ENCODE results near the gene CD276. TPM values are rescaled to one million over a fixed set of nuclear protein-coding genes. Genes with fewer than 3 reads are reported as not detected.

CD276 gene
- total RNA-seq, 1 experiment from 2014 or later = 75.4 TPM

GRCh38 chr15:73714695-73715301, 30.6 kb downstream of the CD276 start:
- H3K9me3 ChIP-seq (ENCODE audit: control insufficient read depth in 1 of 2, insufficient read depth in 1 of 2, low read depth in 1 of 2, low read length in 2 of 2) = no peaks in the 10 kb centered on the region
- H3K36me3 ChIP-seq (ENCODE audit: control insufficient read depth in 1 of 2, insufficient read depth in 2 of 2, low read length in 2 of 2) = peaks cover 0 to 9% of the 10 kb centered on the region in 2 experiments; a peak in 3 of 4 replicates
- no peak overlapping the region for H3K9ac ChIP-seq (ENCODE audit: low read length)
- H3K4me1 ChIP-seq (ENCODE audit: control insufficient read depth in 1 of 2, insufficient read depth in 2 of 2, low read length in 2 of 2) = no peaks in the 10 kb centered on the region
- H4K20me1 ChIP-seq (ENCODE audit: insufficient read depth) = no peaks in the 10 kb centered on the region
- intact Hi-C loops (cut with micrococcal nuclease) = no loop called here
- no peak for TF ChIP-seq POLR2A (IDR thresholded peaks at IDR 0.05; ENCODE audit: borderline replicate concordance, extremely low read depth, insufficient read depth, insufficient read length)
- TF ChIP-seq ELF1 (IDR thresholded peaks at IDR 0.05; ENCODE audit: borderline replicate concordance, low read depth) = no peak
- TF ChIP-seq EGR1 (IDR thresholded peaks at IDR 0.05; ENCODE audit: low read depth) = no peak
- TF ChIP-seq RAD21 (IDR thresholded peaks at IDR 0.05; ENCODE audit: low read depth) = no peak
- TF ChIP-seq, protein P1, sequence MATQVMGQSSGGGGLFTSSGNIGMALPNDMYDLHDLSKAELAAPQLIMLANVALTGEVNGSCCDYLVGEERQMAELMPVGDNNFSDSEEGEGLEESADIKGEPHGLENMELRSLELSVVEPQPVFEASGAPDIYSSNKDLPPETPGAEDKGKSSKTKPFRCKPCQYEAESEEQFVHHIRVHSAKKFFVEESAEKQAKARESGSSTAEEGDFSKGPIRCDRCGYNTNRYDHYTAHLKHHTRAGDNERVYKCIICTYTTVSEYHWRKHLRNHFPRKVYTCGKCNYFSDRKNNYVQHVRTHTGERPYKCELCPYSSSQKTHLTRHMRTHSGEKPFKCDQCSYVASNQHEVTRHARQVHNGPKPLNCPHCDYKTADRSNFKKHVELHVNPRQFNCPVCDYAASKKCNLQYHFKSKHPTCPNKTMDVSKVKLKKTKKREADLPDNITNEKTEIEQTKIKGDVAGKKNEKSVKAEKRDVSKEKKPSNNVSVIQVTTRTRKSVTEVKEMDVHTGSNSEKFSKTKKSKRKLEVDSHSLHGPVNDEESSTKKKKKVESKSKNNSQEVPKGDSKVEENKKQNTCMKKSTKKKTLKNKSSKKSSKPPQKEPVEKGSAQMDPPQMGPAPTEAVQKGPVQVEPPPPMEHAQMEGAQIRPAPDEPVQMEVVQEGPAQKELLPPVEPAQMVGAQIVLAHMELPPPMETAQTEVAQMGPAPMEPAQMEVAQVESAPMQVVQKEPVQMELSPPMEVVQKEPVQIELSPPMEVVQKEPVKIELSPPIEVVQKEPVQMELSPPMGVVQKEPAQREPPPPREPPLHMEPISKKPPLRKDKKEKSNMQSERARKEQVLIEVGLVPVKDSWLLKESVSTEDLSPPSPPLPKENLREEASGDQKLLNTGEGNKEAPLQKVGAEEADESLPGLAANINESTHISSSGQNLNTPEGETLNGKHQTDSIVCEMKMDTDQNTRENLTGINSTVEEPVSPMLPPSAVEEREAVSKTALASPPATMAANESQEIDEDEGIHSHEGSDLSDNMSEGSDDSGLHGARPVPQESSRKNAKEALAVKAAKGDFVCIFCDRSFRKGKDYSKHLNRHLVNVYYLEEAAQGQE (IDR thresholded peaks at IDR 0.05; ENCODE audit: low read depth) = no peak
- TF ChIP-seq, protein P2, sequence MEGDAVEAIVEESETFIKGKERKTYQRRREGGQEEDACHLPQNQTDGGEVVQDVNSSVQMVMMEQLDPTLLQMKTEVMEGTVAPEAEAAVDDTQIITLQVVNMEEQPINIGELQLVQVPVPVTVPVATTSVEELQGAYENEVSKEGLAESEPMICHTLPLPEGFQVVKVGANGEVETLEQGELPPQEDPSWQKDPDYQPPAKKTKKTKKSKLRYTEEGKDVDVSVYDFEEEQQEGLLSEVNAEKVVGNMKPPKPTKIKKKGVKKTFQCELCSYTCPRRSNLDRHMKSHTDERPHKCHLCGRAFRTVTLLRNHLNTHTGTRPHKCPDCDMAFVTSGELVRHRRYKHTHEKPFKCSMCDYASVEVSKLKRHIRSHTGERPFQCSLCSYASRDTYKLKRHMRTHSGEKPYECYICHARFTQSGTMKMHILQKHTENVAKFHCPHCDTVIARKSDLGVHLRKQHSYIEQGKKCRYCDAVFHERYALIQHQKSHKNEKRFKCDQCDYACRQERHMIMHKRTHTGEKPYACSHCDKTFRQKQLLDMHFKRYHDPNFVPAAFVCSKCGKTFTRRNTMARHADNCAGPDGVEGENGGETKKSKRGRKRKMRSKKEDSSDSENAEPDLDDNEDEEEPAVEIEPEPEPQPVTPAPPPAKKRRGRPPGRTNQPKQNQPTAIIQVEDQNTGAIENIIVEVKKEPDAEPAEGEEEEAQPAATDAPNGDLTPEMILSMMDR (IDR thresholded peaks at IDR 0.05 in 2 of 3, conservative IDR thresholded peaks at IDR 0.05 in 1 of 3; ENCODE audit: borderline replicate concordance in 1 of 3, insufficient read depth in 1 of 3, low read depth in 2 of 3, low read length in 2 of 3) = no peak
- TF ChIP-seq ZFX (IDR thresholded peaks at IDR 0.05) = no peak
- no peak for TF ChIP-seq MAX (IDR thresholded peaks at IDR 0.05)
- no peak for TF ChIP-seq SP1 (IDR thresholded peaks at IDR 0.05; ENCODE audit: low read depth)
- no peak for TF ChIP-seq ZNF274 (IDR thresholded peaks at IDR 0.05; ENCODE audit: low read depth, low read length)
- TF ChIP-seq EZH2phosphoT487 (IDR thresholded peaks at IDR 0.05; ENCODE audit: borderline replicate concordance) = no peak
- TF ChIP-seq, protein P3, sequence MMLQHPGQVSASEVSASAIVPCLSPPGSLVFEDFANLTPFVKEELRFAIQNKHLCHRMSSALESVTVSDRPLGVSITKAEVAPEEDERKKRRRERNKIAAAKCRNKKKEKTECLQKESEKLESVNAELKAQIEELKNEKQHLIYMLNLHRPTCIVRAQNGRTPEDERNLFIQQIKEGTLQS (IDR thresholded peaks at IDR 0.05) = no peak
- TF ChIP-seq CEBPB (IDR thresholded peaks at IDR 0.05; ENCODE audit: low read depth) = no peak
- TF ChIP-seq YY1 (IDR thresholded peaks at IDR 0.05; ENCODE audit: extremely low read depth, insufficient replicate concordance, low read depth, low read length) = no peak
- no peak for TF ChIP-seq CBX3 (IDR thresholded peaks at IDR 0.05; ENCODE audit: low read depth)
- TF ChIP-seq TCF7L2 (IDR thresholded peaks at IDR 0.05; ENCODE audit: borderline replicate concordance, extremely low read depth, insufficient read depth, insufficient read length) = no peak
- no peak for TF ChIP-seq JUND (IDR thresholded peaks at IDR 0.05)
- TF ChIP-seq POLR2AphosphoS5 (IDR thresholded peaks at IDR 0.05; ENCODE audit: low read depth, low read length) = no peak
- TF ChIP-seq EZH2 (IDR thresholded peaks at IDR 0.05) = no peak
- no peaks in the 10 kb centered on the region for H3K79me2 ChIP-seq (ENCODE audit: insufficient read depth, low read length)
- no peaks in the 10 kb centered on the region for H3K9me2 ChIP-seq (ENCODE audit: insufficient read depth)
- H3K27me3 ChIP-seq (ENCODE audit: insufficient read depth, low read length) = no peaks in the 10 kb centered on the region
- no TSS peak for BruUV-seq (replicated peaks)
- no peak overlapping the region for H2AFZ ChIP-seq (ENCODE audit: low read depth, low read length, poor library complexity, severe bottlenecking)
- ATAC-seq = no peak
- CTCF ChIA-PET = interaction anchor here (1.7 kb wide), 1 partner anchor 10 kb away, joined by 5 read pairs; no protein-coding TSS in a partner anchor
- no peak for DNase-seq (ENCODE audit: low read depth, low spot score)
- POLR2A ChIA-PET = no interaction called here
- no peak overlapping the region for H3K4me3 ChIP-seq (replicated peaks in 1 of 2; ENCODE audit: low read depth in 1 of 2, low read length in 2 of 2)
- H3K27ac ChIP-seq (ENCODE audit: low read depth, low read length) = no peak overlapping the region
- RAD21 ChIA-PET (ENCODE audit: low non-redundant PET in 1 of 2, low total read pairs in 2 of 2, uncharacterized antibody in 2 of 2, unreplicated experiment in 2 of 2) = no interaction called here
- no peak overlapping the region for H3K4me2 ChIP-seq (ENCODE audit: low read length)

Measured in HCT116 (cell line).